Measurements from ENCODE around the gene UNC13B.

GRCh38 chr9:35134920-35135319 is 26.9 kb upstream of the UNC13B start:
- TF ChIP-seq CTCF (tag by site-specific recombination; IDR thresholded peaks at IDR 0.05) (no peak), ZNF133 (tag by site-specific recombination; IDR thresholded peaks at IDR 0.05) (no peak), ZNF664 (tag by site-specific recombination; IDR thresholded peaks at IDR 0.05) (no peak), ZNF776 (tag by site-specific recombination; IDR thresholded peaks at IDR 0.05; ENCODE audit: borderline replicate concordance) (no peak), REST (tag by site-specific recombination; IDR thresholded peaks at IDR 0.05) (no peak), ZNF513 (tag by site-specific recombination; IDR thresholded peaks at IDR 0.05) (no peak), KLF1 (tag by site-specific recombination; IDR thresholded peaks at IDR 0.05) (no peak), ZFP41 (tag by site-specific recombination; IDR thresholded peaks at IDR 0.05; ENCODE audit: borderline replicate concordance) (no peak), ZNF266 (tag by site-specific recombination; IDR thresholded peaks at IDR 0.05; ENCODE audit: low read depth) (no peak), YY1 (tag by site-specific recombination; IDR thresholded peaks at IDR 0.05) (no peak), HOXA7 (CRISPR knock-in tag; IDR thresholded peaks at IDR 0.05; ENCODE audit: borderline replicate concordance) (no peak)
